GM19023 (cell line): ENCODE data around the gene PLK5.

Experiments
- ATAC-seq: cut with Tn5 transposase; IDR thresholded peaks from one replicate; pipeline ENCODE4 v1.9.1; 2021; ENCODE audit warnings: mild to moderate bottlenecking, moderate library complexity; ENCODE audit not compliant: unreplicated experiment

PLK5 gene

DNA sequence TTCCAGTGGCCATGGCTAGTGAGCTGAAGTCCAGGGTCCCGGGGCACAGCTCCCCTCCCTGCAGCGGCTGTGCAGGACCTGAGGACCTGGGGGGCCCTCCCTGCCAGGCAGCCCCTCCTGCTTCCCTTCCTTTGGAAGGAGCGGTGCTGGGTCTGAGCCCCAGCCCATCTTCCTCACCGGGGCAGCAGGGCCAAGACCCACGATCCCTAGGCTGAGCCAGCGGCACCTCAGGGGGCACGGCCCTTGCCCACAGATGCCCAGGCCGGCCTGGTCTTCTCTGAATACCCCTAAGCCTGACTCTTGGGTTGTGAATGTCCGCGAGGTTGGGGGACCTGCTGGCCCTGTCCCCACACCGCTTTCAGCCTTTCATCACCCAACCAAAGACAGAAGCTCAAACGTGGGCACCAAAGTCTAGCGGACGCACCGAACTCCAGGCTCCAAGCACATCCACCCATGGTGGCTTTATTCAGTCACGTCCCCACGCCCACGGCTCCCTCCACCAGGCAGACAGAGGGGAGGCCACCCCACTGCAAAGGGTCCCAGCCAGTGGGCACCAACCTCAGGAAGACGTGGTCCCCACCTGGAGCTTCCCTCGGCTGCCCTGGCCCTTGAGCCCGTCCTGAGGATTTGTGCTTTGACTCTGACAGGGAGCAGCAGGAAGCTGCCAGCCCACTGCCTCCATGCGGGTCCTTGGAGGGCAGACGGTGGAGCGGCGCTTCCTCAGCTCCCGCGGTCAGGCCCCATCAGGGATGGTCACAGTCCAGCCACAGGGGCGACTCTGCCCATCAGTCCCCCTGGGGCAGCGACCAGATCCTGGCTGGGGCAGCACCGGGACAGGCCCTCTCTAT is 52.6 kb downstream of the PLK5 start:
- ATAC-seq, result no peak

- no peak for ATAC-seq
These were observed 53.4 kb downstream of the PLK5 start for GRCh38 chr19:1577090-1577928.

GRCh38 chr19:1577929-1578618 is 54.2 kb downstream of the PLK5 start:
- no peak for ATAC-seq

DNA sequence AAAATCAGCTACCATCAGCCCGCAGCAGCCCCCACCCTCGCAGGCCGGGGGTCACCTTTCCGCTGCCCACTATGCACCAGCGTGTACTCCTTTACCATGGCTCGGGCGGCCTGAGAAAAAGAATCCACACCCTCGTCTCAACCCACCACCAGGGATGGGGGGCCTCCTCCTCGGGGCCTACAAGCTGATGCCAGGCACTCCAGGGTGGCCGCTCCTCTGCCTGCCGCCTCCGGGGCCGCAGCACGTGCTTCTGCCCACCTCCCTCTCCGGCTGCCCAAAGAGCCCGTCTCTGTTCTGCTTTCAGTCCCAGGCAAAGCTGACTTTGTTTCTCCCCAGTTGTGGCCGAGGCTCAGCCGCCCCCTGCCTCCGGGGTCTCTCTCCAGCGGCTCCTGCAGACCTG is 55.3 kb downstream of the PLK5 start:
- ATAC-seq, result no peak

GRCh38 chr19:1580382-1580781 is 56.5 kb downstream of the PLK5 start:
- no peak for ATAC-seq

- no peak for ATAC-seq
These were observed 57.1 kb downstream of the PLK5 start for GRCh38 chr19:1580957-1581356.

- ATAC-seq, result no peak
These were observed 58.3 kb downstream of the PLK5 start for GRCh38 chr19:1582201-1582600.

DNA sequence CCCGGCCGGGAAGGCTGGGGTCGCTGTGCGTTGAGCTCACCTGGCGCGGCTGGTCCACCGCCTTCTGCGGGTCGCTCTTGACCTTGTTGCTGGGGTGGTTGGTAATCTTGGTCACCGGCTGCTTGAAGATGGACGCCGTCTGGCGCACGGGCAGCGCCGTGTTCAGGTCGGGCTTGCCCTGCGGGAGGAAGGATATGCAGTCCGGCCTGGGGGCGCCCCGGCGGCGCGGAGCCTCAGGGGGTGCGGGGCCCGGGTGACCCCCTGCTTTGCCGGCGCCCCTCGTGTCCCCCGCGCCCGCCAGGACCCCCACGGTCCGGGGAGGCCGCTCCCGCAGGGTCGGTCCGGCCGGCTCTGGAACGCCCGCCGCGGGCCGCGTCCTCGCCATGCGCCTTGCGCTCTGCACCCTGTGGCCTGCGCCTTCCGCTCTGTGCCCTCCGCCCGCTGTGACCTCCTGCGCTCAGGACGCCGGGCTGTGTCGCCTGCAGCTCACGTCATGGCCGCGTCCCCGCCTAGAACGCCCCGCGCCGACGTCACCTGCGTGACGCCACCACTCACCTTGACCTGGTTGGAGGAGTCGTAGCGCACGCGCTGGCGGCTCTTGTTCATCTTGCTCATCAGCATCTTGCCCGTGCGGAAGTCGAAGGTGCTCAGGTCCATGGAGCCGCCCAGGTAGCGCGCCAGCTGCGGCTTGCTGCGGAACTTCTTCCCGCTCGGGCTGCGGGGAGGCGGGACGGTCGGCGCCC is 60.8 kb downstream of the PLK5 start:
- ATAC-seq, result no peak

GRCh38 chr19:1585243-1585580 is 61.3 kb downstream of the PLK5 start:
- ATAC-seq, result no peak
